GM21737 (cell line): Measurements from ENCODE around the gene MEGF11.

Experiments used
- ATAC-seq: cut with Tn5 transposase; IDR thresholded peaks from one replicate; pipeline ENCODE4 v1.9.1; 2021; ENCODE audit warnings: mild to moderate bottlenecking, moderate library complexity; ENCODE audit not compliant: unreplicated experiment

The MEGF11 gene

GRCh38 chr15:65956899-65957298, 296.7 kb downstream of the MEGF11 start:
- no peak for ATAC-seq

- no peak for ATAC-seq
Observed at GRCh38 chr15:65956307-65956706, 297.2 kb downstream of the MEGF11 start.

- ATAC-seq = no peak
Observed at GRCh38 chr15:65954289-65954741, 299.2 kb downstream of the MEGF11 start.

GRCh38 chr15:65953622-65954021, 299.9 kb downstream of the MEGF11 start:
- ATAC-seq = no peak

GRCh38 chr15:65952391-65953053, 301.0 kb downstream of the MEGF11 start:
- ATAC-seq = no peak

- ATAC-seq = no peak
Observed at GRCh38 chr15:65951007-65951406, 302.5 kb downstream of the MEGF11 start.

- no peak for ATAC-seq
Observed at GRCh38 chr15:65949491-65949890, 304.1 kb downstream of the MEGF11 start.

- ATAC-seq = no peak
Observed at GRCh38 chr15:65949011-65949410, 304.5 kb downstream of the MEGF11 start.

- no peak for ATAC-seq
Observed at GRCh38 chr15:65948383-65948782, 305.2 kb downstream of the MEGF11 start.

- no peak for ATAC-seq
Observed at GRCh38 chr15:65947041-65947440, 306.5 kb downstream of the MEGF11 start.

GRCh38 chr15:65945616-65946015, 307.9 kb downstream of the MEGF11 start:
- no peak for ATAC-seq

GRCh38 chr15:65944404-65944803, 309.1 kb downstream of the MEGF11 start:
- ATAC-seq = no peak

GRCh38 chr15:65942436-65942835, 311.1 kb downstream of the MEGF11 start:
- no peak for ATAC-seq

- no peak for ATAC-seq
Observed at GRCh38 chr15:65940618-65940909, 313.0 kb downstream of the MEGF11 start.

- ATAC-seq = no peak
Observed at GRCh38 chr15:65939901-65940617, 313.5 kb downstream of the MEGF11 start.

- ATAC-seq = no peak
Observed at GRCh38 chr15:65938604-65939003, 314.9 kb downstream of the MEGF11 start.

- no peak for ATAC-seq
Observed at GRCh38 chr15:65937476-65937875, 316.1 kb downstream of the MEGF11 start.

- ATAC-seq = no peak
Observed at GRCh38 chr15:65937054-65937453, 316.5 kb downstream of the MEGF11 start.

- ATAC-seq = no peak
Observed at GRCh38 chr15:65936282-65936681, 317.3 kb downstream of the MEGF11 start.

GRCh38 chr15:65935391-65935790, 318.2 kb downstream of the MEGF11 start:
- no peak for ATAC-seq

GRCh38 chr15:65931221-65931620, 322.3 kb downstream of the MEGF11 start:
- ATAC-seq = no peak

GRCh38 chr15:65930134-65930533, 323.4 kb downstream of the MEGF11 start:
- no peak for ATAC-seq

- ATAC-seq = no peak
Observed at GRCh38 chr15:65929573-65929972, 324.0 kb downstream of the MEGF11 start.
